SU-DHL-6 (cell line): Measurements from ENCODE around the gene LRRC46.

ENCODE experiments used
- H2AFZ ChIP-seq: fragments of 200-600 bp; sonication (generic); 2 replicates; pipeline ENCODE4 v1.6.1; 2014; ENCODE audit warnings: low read depth, mild to moderate bottlenecking, moderate library complexity, mixed read lengths, antibody characterized with exemption, low read length; ENCODE audit not compliant: severe bottlenecking
- H3F3A ChIP-seq: fragments of 200-600 bp; shearing (Covaris generic); 2 replicates; pipeline ENCODE4 v1.6.0; 2016; ENCODE audit warnings: antibody characterized with exemption, mild to moderate bottlenecking; ENCODE audit not compliant: insufficient read depth
- H3K27ac ChIP-seq: fragments of 200-600 bp; sonication (generic); 2 replicates; pipeline ENCODE4 v1.5.1; 2016; ENCODE audit warnings: low read depth, mild to moderate bottlenecking, low read length, moderate library complexity, mixed read lengths
- H3K27me3 ChIP-seq: fragments of 200-600 bp; sonication (generic), shearing (Covaris generic); 2 replicates; pipeline ENCODE4 v1.6.0; 2014; ENCODE audit warnings: mild to moderate bottlenecking, low read length
- H3K36me3 ChIP-seq: fragments of 200-600 bp; sonication (generic); 2 replicates; pipeline ENCODE4 v1.6.1; 2014; ENCODE audit warnings: mild to moderate bottlenecking, low read length, mixed read lengths
- H3K4me2 ChIP-seq: fragments of 300-600, 200-600 bp; shearing (Covaris generic), sonication (generic); 2 replicates; pipeline ENCODE4 v1.6.0; 2014; ENCODE audit warnings: low read length, low read depth, mild to moderate bottlenecking; ENCODE audit not compliant: poor library complexity, severe bottlenecking
- H3K4me3 ChIP-seq: fragments of 200-600 bp; sonication (generic); 2 replicates; pipeline ENCODE4 v1.5.1; 2014; ENCODE audit warnings: antibody characterized with exemption, low read length, mild to moderate bottlenecking, mixed read lengths; ENCODE audit not compliant: insufficient read depth, poor library complexity, severe bottlenecking
- H3K79me2 ChIP-seq: fragments of 200-600 bp; sonication (generic); 2 replicates; pipeline ENCODE4 v1.6.1; 2014; ENCODE audit warnings: mild to moderate bottlenecking, low read length, moderate library complexity; ENCODE audit not compliant: insufficient read depth
- H3K9ac ChIP-seq: fragments of 200-600 bp; sonication (generic); 2 replicates; pipeline ENCODE4 v1.7.0; 2014; ENCODE audit warnings: mild to moderate bottlenecking, low read length
- H3K9me2 ChIP-seq: fragments of 200-600 bp; sonication (generic); replicated peaks from 2 replicates; pipeline ENCODE4 v1.6.1; 2014; ENCODE audit warnings: low read length; ENCODE audit not compliant: insufficient read depth
- H3K9me3 ChIP-seq: fragments of 200-600 bp; sonication (generic); 2 replicates; pipeline ENCODE4 v1.6.1; 2014; ENCODE audit warnings: low read length, mixed read lengths; ENCODE audit not compliant: insufficient read depth
- H4K20me1 ChIP-seq: fragments of 200-600 bp; sonication (generic); 2 replicates; pipeline ENCODE4 v1.6.1; 2014; ENCODE audit warnings: low read depth, mild to moderate bottlenecking, antibody characterized with exemption, low read length, moderate library complexity, mixed read lengths
- EZH2phosphoT487 ChIP-seq: fragments of 200-600 bp; sonication (generic), shearing (Covaris generic); conservative IDR thresholded peaks from 2 replicates; pipeline ENCODE4 v1.6.1; 2018; ENCODE audit warnings: mild to moderate bottlenecking, antibody characterized with exemption, low read length, moderate library complexity, mixed read lengths
- TF ChIP-seq, protein P1 (sequence below): fragments of 200-600 bp; sonication (generic); IDR thresholded peaks from one replicate; pipeline ENCODE4 v1.5.1; 2017; ENCODE audit warnings: antibody characterized with exemption, mild to moderate bottlenecking, low read length, moderate library complexity; ENCODE audit not compliant: insufficient read depth, poor library complexity, severe bottlenecking

The LRRC46 gene

DNA sequence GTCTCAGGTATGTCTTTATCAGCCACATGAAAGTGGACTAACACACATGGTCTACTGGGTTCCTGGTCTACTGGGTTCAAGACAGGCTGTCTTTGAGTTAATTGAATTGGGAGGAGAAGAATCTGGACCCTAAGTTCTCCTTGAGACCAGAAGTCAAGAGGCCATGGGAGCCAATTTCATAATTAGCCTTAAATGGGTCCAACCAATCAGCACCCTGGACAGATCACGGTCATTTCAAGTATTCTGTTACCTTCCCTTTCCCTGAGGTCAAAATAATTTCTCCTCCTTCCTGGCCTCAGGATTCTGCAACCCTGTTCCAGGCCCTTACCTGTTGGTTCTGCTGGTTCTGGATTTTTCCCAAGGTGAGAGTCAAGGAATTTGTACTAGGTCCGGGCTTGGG is 33.7 kb upstream of the LRRC46 start:
- TF ChIP-seq EZH2phosphoT487 = no peak
- TF ChIP-seq, protein P1, sequence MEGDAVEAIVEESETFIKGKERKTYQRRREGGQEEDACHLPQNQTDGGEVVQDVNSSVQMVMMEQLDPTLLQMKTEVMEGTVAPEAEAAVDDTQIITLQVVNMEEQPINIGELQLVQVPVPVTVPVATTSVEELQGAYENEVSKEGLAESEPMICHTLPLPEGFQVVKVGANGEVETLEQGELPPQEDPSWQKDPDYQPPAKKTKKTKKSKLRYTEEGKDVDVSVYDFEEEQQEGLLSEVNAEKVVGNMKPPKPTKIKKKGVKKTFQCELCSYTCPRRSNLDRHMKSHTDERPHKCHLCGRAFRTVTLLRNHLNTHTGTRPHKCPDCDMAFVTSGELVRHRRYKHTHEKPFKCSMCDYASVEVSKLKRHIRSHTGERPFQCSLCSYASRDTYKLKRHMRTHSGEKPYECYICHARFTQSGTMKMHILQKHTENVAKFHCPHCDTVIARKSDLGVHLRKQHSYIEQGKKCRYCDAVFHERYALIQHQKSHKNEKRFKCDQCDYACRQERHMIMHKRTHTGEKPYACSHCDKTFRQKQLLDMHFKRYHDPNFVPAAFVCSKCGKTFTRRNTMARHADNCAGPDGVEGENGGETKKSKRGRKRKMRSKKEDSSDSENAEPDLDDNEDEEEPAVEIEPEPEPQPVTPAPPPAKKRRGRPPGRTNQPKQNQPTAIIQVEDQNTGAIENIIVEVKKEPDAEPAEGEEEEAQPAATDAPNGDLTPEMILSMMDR = no peak
- H4K20me1 ChIP-seq = no peaks in the 10 kb centered on the region
- no peaks in the 10 kb centered on the region for H3K9me2 ChIP-seq
- no peak overlapping the region for H3K27ac ChIP-seq
- no peaks in the 10 kb centered on the region for H3K27me3 ChIP-seq
- H2AFZ ChIP-seq = no peak overlapping the region
- H3K79me2 ChIP-seq = no peaks in the 10 kb centered on the region
- no peak overlapping the region for H3K4me3 ChIP-seq
- H3F3A ChIP-seq = no peaks in the 10 kb centered on the region
- H3K4me2 ChIP-seq = no peak overlapping the region
- H3K36me3 ChIP-seq = no peaks in the 10 kb centered on the region
- H3K9ac ChIP-seq = no peak overlapping the region
- no peaks in the 10 kb centered on the region for H3K9me3 ChIP-seq

DNA sequence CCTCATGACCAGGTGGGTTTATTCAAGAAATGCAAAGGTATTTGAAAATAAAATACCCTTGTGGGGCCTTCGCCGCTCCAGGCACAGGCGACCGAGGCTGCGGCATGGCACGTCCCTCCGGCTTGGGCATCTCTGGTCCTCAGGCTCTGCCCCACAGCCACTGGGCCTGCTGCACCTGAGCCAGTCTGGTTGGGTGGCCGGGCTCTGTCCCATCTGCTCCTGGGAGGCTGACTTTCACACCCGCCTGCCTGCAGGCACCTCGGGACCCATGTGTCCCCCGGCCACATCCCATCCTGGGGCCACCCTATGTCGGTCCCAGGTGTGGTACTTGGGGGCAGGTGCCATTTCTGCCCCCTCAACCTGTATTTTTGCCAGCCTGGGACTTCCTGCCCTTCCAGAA is 30.8 kb upstream of the LRRC46 start:
- Histone ChIP-seq H3K9me3 (no peaks in the 10 kb centered on the region), H2AFZ (no peak overlapping the region), H3K4me2 (no peak overlapping the region), H3K9me2 (no peaks in the 10 kb centered on the region), H3F3A (no peaks in the 10 kb centered on the region), H3K27me3 (no peaks in the 10 kb centered on the region), H4K20me1 (no peaks in the 10 kb centered on the region), H3K4me3 (no peak overlapping the region), H3K27ac (no peak overlapping the region), H3K36me3 (no peaks in the 10 kb centered on the region), H3K9ac (no peak overlapping the region), H3K79me2 (no peaks in the 10 kb centered on the region)
- TF ChIP-seq EZH2phosphoT487 = no peak
- TF ChIP-seq, protein P1 = no peak

DNA sequence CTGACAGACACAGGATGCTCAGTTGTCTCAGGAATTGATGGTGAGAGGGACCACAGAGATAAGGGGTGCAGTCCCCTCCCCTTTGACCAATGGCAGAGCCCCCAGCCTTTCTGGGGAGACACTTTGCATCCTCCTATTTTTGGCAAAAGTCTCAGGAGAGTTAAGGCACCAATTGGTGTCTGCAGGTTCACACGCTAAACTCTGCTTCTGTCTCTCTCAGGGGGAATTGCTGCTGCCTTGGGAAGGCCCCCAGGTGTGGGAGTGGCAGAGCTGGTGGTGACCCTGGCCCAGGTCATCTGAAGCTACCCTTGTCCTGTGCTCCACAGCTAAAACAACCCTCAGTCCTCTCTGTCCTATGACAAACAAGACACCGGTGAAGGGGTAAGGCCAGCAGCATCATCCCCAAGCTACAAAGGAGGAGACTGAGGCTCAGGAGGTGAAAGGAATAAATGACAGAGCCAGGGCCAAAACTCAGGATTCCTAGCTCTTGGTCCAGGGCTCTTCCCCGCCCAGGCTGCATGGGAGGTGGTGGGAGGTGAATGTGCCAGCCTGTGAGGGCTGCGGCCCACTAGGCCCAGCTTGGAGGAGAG is 30.2 kb upstream of the LRRC46 start:
- no peak for TF ChIP-seq EZH2phosphoT487
- TF ChIP-seq, protein P1 = no peak
- Histone ChIP-seq H3K9me2 (no peaks in the 10 kb centered on the region), H3K27ac (no peak overlapping the region), H3K36me3 (no peaks in the 10 kb centered on the region), H3K4me2 (no peak overlapping the region), H3K79me2 (no peaks in the 10 kb centered on the region), H3K27me3 (no peaks in the 10 kb centered on the region), H3K9ac (no peak overlapping the region), H2AFZ (no peak overlapping the region), H4K20me1 (no peaks in the 10 kb centered on the region), H3K4me3 (no peak overlapping the region), H3F3A (no peaks in the 10 kb centered on the region), H3K9me3 (no peaks in the 10 kb centered on the region)
